Measurements from ENCODE around the gene BBS2. TPM values are rescaled to one million over a fixed set of nuclear protein-coding genes. Genes with fewer than 3 reads are reported as not detected.

The BBS2 gene, protein sequence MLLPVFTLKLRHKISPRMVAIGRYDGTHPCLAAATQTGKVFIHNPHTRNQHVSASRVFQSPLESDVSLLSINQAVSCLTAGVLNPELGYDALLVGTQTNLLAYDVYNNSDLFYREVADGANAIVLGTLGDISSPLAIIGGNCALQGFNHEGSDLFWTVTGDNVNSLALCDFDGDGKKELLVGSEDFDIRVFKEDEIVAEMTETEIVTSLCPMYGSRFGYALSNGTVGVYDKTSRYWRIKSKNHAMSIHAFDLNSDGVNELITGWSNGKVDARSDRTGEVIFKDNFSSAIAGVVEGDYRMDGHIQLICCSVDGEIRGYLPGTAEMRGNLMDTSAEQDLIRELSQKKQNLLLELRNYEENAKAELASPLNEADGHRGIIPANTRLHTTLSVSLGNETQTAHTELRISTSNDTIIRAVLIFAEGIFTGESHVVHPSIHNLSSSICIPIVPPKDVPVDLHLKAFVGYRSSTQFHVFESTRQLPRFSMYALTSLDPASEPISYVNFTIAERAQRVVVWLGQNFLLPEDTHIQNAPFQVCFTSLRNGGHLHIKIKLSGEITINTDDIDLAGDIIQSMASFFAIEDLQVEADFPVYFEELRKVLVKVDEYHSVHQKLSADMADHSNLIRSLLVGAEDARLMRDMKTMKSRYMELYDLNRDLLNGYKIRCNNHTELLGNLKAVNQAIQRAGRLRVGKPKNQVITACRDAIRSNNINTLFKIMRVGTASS
- total RNA-seq (83.1 TPM), polyA plus RNA-seq (34.5 TPM)

DNA sequence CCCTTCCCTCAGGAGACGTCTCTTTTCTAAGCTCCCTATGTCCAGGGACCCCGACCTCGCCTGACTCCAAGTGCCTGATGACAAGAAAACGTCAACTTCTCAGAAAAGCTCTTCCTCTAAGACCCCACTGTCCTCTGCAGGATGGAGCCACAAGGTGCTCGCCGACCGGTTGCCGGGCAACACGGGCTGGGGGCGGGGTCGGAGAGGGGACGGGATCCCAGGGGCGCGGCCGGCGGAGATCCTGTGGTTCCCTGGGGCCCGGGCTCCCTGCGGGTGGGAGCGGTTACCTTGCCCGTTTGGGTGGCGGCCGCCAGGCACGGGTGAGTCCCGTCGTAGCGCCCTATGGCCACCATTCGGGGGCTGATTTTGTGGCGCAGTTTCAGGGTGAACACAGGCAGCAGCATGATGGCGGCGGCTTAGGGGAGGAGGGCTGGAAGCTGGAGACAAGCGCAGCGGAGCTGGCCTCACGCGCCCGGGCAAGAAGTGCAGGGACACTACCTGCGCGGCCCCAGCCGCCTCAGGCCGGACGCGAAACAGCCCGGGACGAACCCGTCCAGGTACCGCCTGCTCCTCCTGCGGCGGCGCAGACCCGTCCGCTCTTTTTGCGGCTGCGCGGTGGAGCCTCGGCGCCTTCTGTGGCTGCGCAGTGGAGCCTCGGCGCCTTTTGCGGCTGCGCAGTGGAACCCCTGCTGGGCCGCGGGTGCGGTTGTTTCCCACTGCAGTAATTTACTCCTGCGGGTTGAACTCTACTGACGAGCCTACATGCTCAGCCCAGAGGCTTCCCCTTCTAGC lies at the start of gene BBS2:
Gene BBS2, minus strand, starts transcription at position 566 of the 792 bp plus-strand sequence. Its CDS starts 162 bp downstream, at position 404.
- Histone ChIP-seq H3K4me3 (ENCODE audit: low read depth, low read length) (peak within 1 kb of the TSS; percentile 85), H3K4me1 (ENCODE audit: insufficient read depth) (no peaks in the 10 kb centered on the region), H3K27ac (ENCODE audit: low read depth) (peak within 1 kb of the TSS; percentile 90), H3K36me3 (ENCODE audit: insufficient read depth) (no peaks in the 10 kb centered on the region)
- DNase-seq (ENCODE audit: extremely low spot score): peak; percentile 66
- under 1% methylated on average over 65 of the region's 65 CpGs for WGBS

DNA sequence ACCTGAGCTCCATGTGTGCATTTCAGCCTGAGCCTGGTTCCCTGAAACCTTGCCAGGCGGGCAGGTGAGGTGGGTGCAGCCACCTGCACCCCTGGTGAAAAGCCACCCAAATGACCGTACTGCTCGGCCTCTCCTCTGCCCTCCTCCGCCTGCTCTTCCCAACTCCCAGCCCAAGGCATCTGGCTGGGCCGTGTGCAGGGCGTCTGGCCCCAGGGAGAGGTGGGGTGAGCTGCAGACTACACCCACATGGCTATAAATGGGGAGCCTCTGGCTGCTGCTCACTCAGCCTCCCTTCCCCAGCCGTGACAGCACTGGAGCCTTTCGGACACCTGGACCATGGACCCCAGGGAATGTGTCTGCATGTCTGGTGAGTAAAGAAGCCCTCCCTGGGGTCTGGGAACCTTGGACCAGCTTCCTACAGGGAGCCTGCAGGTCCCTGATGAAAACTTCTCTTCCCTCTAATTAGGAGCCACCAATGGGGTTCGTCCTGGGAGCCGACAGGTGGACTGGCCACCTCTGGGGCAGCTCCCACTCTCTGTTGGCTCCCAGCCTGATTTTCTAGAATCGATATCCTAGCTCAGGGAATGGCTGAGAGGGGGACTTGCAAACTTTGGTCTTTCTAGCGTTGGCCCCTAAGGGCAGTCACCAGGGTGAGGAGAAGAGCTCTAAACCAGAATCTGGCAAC lies 45.1 kb upstream of the BBS2 start, which contains the start of gene MT4:
Gene MT4, plus strand, starts transcription at position 281 of the 685 bp plus-strand sequence. Its CDS starts 56 bp downstream, at position 337.
- WGBS: 77% methylated on average over 12 of the region's 12 CpGs
- Histone ChIP-seq H3K4me1 (ENCODE audit: insufficient read depth) (no peaks in the 10 kb centered on the region), H3K27ac (ENCODE audit: low read depth) (no peak within 1 kb of the TSS), H3K36me3 (ENCODE audit: insufficient read depth) (no peaks in the 10 kb centered on the region), H3K4me3 (ENCODE audit: low read depth, low read length) (no peak within 1 kb of the TSS)
- DNase-seq (ENCODE audit: extremely low spot score): no peak

DNA sequence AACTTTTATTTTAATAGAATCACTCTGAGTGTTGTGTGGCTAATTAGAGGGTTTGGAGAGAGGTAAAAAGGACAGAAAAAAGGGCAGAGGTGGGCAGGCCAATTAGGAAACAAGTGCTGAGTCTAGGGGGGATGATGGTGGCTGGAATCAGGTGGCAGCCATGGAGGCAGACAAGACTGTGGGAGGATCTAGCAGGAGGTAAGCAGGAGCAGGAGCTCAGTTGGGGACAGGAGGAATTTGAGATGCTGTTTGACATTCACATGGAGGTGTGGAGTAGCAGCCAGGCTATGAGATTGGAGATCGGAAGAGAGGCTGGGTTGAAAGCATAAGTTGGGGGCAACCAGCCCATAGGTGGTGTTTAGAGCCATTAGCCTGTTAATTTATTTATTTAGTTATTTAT lies 41.3 kb upstream of the BBS2 start:
- DNase-seq (ENCODE audit: extremely low spot score): no peak
- Histone ChIP-seq H3K27ac (ENCODE audit: low read depth) (no peak overlapping the region), H3K4me3 (ENCODE audit: low read depth, low read length) (no peak overlapping the region), H3K4me1 (ENCODE audit: insufficient read depth) (no peaks in the 10 kb centered on the region), H3K36me3 (ENCODE audit: insufficient read depth) (no peaks in the 10 kb centered on the region)
- 63% methylated on average over 1 of the region's 1 CpG for WGBS

DNA sequence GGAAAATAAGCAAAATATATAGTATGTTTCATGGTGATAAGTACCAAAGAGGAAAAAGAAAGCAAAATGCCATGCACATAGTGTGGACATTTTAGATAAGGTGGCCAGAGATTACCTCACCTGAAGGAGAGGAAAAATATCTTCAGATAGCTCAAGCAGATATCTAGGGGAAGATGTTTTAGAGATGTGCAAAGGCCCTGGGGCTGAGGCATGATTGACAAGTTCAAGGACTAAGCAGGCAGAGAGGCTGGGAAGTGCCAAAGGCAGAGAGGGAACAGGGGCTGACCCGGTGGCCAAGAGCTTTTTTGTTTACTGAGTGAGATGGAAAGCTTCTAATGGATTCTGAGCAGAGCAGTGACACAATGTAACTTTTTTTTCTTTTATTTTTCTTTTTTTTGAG lies 40.6 kb upstream of the BBS2 start:
- no peaks in the 10 kb centered on the region for H3K4me1 ChIP-seq (ENCODE audit: insufficient read depth)
- DNase-seq (ENCODE audit: extremely low spot score): no peak
- H3K27ac ChIP-seq (ENCODE audit: low read depth): no peak overlapping the region
- H3K36me3 ChIP-seq (ENCODE audit: insufficient read depth): no peaks in the 10 kb centered on the region
- WGBS: 62% methylated on average over 1 of the region's 1 CpG
- H3K4me3 ChIP-seq (ENCODE audit: low read depth, low read length): no peak overlapping the region

DNA sequence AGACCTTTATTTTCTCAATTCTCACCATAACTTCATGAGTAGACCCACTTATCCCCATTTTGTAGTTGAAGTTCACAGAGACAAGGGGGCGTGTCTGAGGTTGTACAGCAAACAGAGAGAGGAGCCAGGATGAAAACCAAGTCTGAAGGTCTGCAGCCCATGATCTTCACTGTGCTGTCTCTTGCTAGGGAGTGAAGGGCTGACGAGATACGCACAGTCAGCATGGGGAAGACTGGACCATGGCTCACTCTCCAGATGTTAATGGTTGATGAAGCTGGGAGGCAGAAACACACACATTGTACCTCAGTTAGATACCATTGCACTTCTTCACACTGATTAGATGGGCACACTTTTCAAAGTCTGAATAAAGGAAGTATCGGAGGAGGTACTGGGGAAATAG lies 39.3 kb upstream of the BBS2 start:
- no peak overlapping the region for H3K27ac ChIP-seq (ENCODE audit: low read depth)
- H3K4me3 ChIP-seq (ENCODE audit: low read depth, low read length): no peak overlapping the region
- 89% methylated on average over 4 of the region's 4 CpGs for WGBS
- no peaks in the 10 kb centered on the region for H3K36me3 ChIP-seq (ENCODE audit: insufficient read depth)
- no peak for DNase-seq (ENCODE audit: extremely low spot score)
- no peaks in the 10 kb centered on the region for H3K4me1 ChIP-seq (ENCODE audit: insufficient read depth)

DNA sequence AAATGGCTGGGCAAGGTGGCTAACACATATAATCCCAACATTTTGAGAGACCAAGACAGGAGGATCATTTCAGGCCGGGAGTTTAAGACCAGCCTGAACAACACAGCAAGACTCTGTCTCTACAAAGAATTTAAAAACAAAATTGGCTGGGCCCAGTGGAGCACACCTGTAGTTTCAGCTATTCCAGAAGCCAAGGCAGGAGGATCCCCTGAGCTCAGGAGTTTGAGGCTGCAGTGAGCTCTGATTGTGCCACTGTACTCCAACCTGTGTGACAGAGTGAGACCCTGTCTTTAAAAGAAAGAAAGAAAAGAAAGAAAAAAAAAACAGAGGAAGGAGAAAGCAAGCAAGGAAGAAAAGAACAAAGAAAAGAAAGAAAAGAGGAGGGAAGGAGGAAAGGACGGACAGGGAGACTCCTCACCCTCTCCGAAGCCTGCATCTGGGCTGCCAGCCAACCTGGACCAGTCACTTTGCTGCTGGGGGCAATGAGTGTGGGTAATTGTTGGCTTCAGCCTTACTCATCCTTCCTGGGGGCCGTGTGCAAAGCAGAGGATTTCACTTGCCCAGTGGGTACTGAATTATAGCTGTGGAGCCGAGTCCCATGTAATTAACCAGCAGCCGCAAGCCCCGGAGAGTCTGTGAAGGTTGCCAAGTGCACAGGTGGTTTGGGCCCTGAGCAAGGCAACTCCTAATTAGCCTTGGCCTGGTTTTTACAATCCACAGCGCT lies 38.4 kb upstream of the BBS2 start:
- no peak for DNase-seq (ENCODE audit: extremely low spot score)

DNA sequence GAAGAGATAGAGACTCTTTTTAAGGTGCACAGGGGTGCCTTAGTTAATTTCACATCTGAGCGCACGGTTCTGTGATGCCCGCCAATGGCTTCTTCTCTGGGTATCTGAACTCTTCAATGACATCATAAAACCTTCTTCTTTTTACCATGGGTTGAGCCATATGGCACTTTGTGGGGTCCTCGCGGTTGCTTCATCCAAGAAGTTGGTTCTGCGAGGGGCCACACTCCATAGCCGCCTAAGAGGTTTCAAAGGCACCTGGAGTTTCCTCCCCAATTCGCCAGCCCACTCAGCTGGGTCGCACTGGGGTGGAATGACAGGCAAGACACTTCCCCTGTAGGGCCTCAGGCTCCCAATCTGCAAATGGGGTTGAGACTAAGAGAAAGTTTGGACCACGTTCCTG lies 34.6 kb upstream of the BBS2 start:
- Histone ChIP-seq H3K4me3 (ENCODE audit: low read depth, low read length) (no peak overlapping the region), H3K27ac (ENCODE audit: low read depth) (no peak overlapping the region), H3K36me3 (ENCODE audit: insufficient read depth) (no peaks in the 10 kb centered on the region), H3K4me1 (ENCODE audit: insufficient read depth) (no peaks in the 10 kb centered on the region)
- no peak for DNase-seq (ENCODE audit: extremely low spot score)
- 90% methylated on average over 10 of the region's 10 CpGs for WGBS

More for the DNA sequence above, 38.4 kb upstream of the BBS2 start:
- no peaks in the 10 kb centered on the region for H3K36me3 ChIP-seq (ENCODE audit: insufficient read depth)
- H3K4me3 ChIP-seq (ENCODE audit: low read depth, low read length): no peak overlapping the region
- H3K4me1 ChIP-seq (ENCODE audit: insufficient read depth): no peaks in the 10 kb centered on the region
- no peak overlapping the region for H3K27ac ChIP-seq (ENCODE audit: low read depth)
- 60% methylated on average over 8 of the region's 8 CpGs for WGBS

DNA sequence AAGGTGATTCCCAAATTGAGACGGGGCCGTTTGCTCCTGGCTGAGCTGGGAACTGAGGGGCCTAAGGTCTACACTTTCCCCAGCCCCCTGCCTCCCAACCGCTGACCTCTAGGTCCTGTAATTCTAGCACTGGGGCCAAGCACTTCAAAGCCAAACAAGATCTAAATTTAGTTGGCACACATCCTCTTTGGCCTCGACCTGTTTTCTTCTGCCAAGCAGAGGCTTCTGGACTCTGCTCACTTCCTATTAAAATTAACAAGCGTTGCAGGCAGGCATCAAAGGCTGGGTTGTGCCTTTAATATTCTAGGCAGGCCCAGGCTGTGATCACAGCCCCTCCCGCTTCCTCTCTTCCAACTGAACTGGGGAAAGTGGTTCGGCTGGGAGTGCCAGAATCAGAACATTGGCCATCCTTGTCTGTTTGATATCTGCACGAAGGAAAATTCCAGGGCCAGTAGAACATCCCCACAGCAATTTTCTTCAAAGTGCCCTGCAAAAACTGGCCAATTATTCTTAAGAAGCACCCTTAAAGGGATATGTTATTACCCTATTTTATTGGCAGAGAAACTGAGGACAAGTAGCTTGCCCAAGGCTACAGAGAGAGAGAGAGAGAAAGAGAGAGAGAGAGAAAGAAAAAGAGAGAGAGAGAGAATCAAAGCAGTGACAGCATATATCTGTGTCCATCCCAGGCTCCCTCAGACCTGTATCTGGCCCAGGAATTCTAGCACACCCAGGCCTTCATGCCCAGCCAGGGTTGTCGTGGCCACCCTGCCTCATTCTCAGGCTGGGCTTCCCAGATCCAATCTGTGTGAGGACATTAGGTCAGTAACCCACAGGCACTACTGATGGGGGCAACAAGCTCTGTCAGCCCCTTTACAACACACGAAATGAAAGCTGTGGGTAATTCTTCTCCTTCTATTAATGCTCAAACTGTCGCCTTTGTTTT lies 32.2 kb upstream of the BBS2 start:
- Histone ChIP-seq H3K4me3 (ENCODE audit: low read depth, low read length) (no peak overlapping the region), H3K36me3 (ENCODE audit: insufficient read depth) (no peaks in the 10 kb centered on the region), H3K27ac (ENCODE audit: low read depth) (no peak overlapping the region), H3K4me1 (ENCODE audit: insufficient read depth) (no peaks in the 10 kb centered on the region)
- 27% methylated on average over 11 of the region's 11 CpGs for WGBS
- DNase-seq (ENCODE audit: extremely low spot score): no peak

DNA sequence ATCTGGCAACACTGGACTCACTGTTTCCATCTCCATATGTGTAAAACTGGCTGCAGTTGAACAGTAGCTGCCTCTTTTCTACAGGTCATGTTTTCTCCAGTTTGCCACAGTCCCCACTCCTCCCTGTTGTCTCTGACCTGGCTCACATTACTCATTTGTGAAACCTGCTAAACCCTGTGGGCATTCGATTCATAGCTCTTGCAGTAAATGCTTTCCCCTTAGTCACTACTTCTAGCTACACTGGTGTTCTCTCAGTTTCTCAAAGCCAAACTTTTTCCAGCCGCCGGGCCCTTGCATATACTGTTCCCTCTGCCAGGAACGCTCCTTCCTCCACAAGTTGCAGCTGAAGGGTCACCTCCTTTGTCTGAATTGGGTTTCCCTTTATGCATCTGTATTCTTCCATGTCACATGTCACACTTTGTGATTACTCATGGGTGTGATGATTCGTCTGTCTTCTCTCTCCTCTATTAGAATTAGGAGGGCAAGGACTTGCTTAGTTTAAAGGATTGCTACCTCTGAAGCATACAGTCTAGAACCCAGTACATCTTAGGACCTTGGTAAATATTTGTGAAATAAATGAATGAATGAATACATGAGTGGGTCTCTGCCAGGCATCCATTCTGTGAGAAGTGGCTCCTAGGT lies 30.0 kb upstream of the BBS2 start:
- DNase-seq (ENCODE audit: extremely low spot score): no peak
- no peaks in the 10 kb centered on the region for H3K4me1 ChIP-seq (ENCODE audit: insufficient read depth)
- H3K4me3 ChIP-seq (ENCODE audit: low read depth, low read length): no peak overlapping the region
- no peak overlapping the region for H3K27ac ChIP-seq (ENCODE audit: low read depth)
- no peaks in the 10 kb centered on the region for H3K36me3 ChIP-seq (ENCODE audit: insufficient read depth)
- WGBS: 91% methylated on average over 5 of the region's 5 CpGs

DNA sequence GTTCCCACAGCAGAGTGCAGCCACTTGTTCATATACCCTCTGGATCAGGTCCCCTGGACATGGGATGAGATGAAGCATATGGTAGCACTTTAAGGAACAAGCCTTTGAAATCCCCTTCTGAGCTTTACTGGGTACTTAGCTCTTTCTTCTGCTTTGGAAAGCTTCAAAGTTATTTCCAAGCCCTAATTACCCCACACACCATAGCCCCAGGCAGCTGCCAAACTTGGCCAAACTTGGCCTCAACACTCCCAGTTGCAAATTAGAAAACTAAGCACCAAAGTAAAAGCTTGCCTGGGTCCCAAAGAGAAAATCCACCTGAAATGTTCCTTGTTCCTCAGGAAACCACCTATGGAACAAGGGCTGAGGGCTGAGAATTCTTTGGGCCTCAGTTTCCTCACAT lies 29.3 kb upstream of the BBS2 start:
- Histone ChIP-seq H3K4me1 (ENCODE audit: insufficient read depth) (no peaks in the 10 kb centered on the region), H3K4me3 (ENCODE audit: low read depth, low read length) (no peak overlapping the region), H3K27ac (ENCODE audit: low read depth) (no peak overlapping the region), H3K36me3 (ENCODE audit: insufficient read depth) (no peaks in the 10 kb centered on the region)
- no peak for DNase-seq (ENCODE audit: extremely low spot score)

DNA sequence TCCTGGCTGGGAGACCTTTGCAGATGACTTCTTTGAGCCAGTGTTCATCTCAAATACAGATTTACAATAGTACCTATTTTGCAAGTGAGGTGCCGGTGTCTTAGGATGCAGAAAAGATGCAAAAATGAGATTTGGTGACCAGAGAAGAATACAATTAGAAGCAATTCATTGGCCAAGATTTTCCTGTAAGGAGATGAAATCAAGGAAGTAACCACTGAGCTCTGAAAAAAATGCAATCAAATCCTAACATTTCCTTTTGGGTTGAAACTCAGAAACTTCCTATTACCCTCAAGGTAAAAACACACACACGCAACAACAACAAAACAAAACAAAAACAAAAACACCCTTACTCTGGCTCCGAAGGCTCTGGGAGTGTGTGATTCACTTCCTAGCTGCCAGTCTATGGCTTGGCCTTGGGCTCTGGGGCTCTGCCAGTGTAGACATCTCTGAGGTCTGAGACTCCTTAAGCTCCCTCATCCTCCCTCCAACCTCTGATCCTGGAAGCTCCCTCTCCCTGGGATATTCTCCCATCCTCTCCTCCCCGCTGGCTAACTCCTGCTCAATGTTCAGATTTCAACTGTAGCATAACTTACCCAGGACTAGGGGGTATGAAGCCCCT lies 28.2 kb upstream of the BBS2 start:
- 79% methylated on average over 4 of the region's 4 CpGs for WGBS
- no peaks in the 10 kb centered on the region for H3K4me1 ChIP-seq (ENCODE audit: insufficient read depth)
- no peak for DNase-seq (ENCODE audit: extremely low spot score)
- H3K27ac ChIP-seq (ENCODE audit: low read depth): no peak overlapping the region
- H3K4me3 ChIP-seq (ENCODE audit: low read depth, low read length): no peak overlapping the region
- no peaks in the 10 kb centered on the region for H3K36me3 ChIP-seq (ENCODE audit: insufficient read depth)

All from urinary bladder (tissue), 4 donors.